Ishikawa (cell line): Measurements from ENCODE around the gene ABCB6.

ENCODE experiments used
- EP300 ChIP-seq: IDR thresholded peaks from 2 replicates; pipeline ENCODE4 v1.6.1; 2012; ENCODE audit warnings: borderline replicate concordance
- NFIC ChIP-seq: IDR thresholded peaks from 2 replicates; pipeline ENCODE4 v1.6.1; 2012
- RAD21 ChIP-seq: IDR thresholded peaks from 2 replicates; pipeline ENCODE4 v1.6.1; 2012; ENCODE audit warnings: low read depth
- TCF12 ChIP-seq: IDR thresholded peaks from 2 replicates; pipeline ENCODE4 v1.6.1; 2012; ENCODE audit warnings: low read depth
- TF ChIP-seq, protein P1 (sequence below): IDR thresholded peaks from 2 replicates; pipeline ENCODE4 v1.6.1; 2012
- TF ChIP-seq, protein P2 (sequence below): IDR thresholded peaks from 2 replicates; pipeline ENCODE4 v1.6.1; 2012; ENCODE audit warnings: low read depth, mild to moderate bottlenecking

- TF ChIP-seq, protein P1, sequence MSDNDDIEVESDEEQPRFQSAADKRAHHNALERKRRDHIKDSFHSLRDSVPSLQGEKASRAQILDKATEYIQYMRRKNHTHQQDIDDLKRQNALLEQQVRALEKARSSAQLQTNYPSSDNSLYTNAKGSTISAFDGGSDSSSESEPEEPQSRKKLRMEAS = no peak
- TF ChIP-seq, protein P2, sequence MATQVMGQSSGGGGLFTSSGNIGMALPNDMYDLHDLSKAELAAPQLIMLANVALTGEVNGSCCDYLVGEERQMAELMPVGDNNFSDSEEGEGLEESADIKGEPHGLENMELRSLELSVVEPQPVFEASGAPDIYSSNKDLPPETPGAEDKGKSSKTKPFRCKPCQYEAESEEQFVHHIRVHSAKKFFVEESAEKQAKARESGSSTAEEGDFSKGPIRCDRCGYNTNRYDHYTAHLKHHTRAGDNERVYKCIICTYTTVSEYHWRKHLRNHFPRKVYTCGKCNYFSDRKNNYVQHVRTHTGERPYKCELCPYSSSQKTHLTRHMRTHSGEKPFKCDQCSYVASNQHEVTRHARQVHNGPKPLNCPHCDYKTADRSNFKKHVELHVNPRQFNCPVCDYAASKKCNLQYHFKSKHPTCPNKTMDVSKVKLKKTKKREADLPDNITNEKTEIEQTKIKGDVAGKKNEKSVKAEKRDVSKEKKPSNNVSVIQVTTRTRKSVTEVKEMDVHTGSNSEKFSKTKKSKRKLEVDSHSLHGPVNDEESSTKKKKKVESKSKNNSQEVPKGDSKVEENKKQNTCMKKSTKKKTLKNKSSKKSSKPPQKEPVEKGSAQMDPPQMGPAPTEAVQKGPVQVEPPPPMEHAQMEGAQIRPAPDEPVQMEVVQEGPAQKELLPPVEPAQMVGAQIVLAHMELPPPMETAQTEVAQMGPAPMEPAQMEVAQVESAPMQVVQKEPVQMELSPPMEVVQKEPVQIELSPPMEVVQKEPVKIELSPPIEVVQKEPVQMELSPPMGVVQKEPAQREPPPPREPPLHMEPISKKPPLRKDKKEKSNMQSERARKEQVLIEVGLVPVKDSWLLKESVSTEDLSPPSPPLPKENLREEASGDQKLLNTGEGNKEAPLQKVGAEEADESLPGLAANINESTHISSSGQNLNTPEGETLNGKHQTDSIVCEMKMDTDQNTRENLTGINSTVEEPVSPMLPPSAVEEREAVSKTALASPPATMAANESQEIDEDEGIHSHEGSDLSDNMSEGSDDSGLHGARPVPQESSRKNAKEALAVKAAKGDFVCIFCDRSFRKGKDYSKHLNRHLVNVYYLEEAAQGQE = no peak
- TF ChIP-seq EP300 = no peak
- TF ChIP-seq TCF12 = no peak
- no peak for TF ChIP-seq RAD21
- no peak for TF ChIP-seq NFIC
Measured at GRCh38 chr2:219213486-219214071, 5.2 kb downstream of the ABCB6 start.
